Measurements from ENCODE around the gene DAPK1. TPM values are rescaled to one million over a fixed set of nuclear protein-coding genes. Genes with fewer than 3 reads are reported as not detected.

Gene DAPK1
- total and polyA plus RNA-seq, 2 experiments from 2014 or later: 44.4 to 62.3 TPM

DNA sequence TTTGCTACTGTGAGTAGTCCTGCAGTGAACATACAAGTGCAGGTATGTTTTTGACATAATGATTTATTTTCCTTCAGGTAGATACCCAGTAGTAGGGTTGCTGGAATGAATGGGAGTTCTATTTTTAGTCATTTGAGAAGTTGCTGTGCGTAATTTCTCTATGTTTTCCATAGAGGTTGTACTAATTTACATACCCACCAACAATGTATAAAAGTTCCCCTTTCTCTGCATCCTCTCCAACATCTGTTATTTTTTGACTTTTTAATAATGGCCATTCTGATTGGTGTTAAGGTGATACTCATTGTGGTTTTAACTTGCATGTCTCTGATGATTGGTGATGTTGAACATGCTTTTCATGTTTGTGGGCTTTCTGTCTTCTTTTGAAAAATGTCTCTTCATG lies 163.6 kb downstream of the DAPK1 start:
- no peak overlapping the region for H3K4me2 ChIP-seq
- H4K20me1 ChIP-seq (ENCODE audit: insufficient read depth, poor library complexity, severe bottlenecking): no peaks in the 10 kb centered on the region
- H3K27me3 ChIP-seq: no peaks in the 10 kb centered on the region
- TF ChIP-seq, protein P1, sequence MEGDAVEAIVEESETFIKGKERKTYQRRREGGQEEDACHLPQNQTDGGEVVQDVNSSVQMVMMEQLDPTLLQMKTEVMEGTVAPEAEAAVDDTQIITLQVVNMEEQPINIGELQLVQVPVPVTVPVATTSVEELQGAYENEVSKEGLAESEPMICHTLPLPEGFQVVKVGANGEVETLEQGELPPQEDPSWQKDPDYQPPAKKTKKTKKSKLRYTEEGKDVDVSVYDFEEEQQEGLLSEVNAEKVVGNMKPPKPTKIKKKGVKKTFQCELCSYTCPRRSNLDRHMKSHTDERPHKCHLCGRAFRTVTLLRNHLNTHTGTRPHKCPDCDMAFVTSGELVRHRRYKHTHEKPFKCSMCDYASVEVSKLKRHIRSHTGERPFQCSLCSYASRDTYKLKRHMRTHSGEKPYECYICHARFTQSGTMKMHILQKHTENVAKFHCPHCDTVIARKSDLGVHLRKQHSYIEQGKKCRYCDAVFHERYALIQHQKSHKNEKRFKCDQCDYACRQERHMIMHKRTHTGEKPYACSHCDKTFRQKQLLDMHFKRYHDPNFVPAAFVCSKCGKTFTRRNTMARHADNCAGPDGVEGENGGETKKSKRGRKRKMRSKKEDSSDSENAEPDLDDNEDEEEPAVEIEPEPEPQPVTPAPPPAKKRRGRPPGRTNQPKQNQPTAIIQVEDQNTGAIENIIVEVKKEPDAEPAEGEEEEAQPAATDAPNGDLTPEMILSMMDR (IDR thresholded peaks at IDR 0.05; ENCODE audit: poor library complexity): no peak
- TF ChIP-seq EZH2 (IDR thresholded peaks at IDR 0.05; ENCODE audit: borderline replicate concordance) (no peak), EZH2phosphoT487 (IDR thresholded peaks at IDR 0.05; ENCODE audit: low read depth, severe bottlenecking, unreplicated experiment) (no peak)
- no peaks in the 10 kb centered on the region for H3K79me2 ChIP-seq
- no peaks in the 10 kb centered on the region for H3K9me3 ChIP-seq (ENCODE audit: low read depth)
- WGBS (ENCODE audit: low lambda C conversion rate, missing lambda C conversion rate): 96% methylated on average over 1 of the region's 1 CpG
- H3K9me2 ChIP-seq (replicated peaks; ENCODE audit: insufficient read depth): no peaks in the 10 kb centered on the region
- no peak overlapping the region for H2AFZ ChIP-seq
- no peak for DNase-seq (ENCODE audit: low spot score)
- H3K4me3 ChIP-seq: no peak overlapping the region
- H3K36me3 ChIP-seq (replicated peaks; ENCODE audit: insufficient read depth, low read depth): no peaks in the 10 kb centered on the region
- no peaks in the 10 kb centered on the region for H3K4me1 ChIP-seq (ENCODE audit: insufficient read depth)
- H3K27ac ChIP-seq: no peak overlapping the region

DNA sequence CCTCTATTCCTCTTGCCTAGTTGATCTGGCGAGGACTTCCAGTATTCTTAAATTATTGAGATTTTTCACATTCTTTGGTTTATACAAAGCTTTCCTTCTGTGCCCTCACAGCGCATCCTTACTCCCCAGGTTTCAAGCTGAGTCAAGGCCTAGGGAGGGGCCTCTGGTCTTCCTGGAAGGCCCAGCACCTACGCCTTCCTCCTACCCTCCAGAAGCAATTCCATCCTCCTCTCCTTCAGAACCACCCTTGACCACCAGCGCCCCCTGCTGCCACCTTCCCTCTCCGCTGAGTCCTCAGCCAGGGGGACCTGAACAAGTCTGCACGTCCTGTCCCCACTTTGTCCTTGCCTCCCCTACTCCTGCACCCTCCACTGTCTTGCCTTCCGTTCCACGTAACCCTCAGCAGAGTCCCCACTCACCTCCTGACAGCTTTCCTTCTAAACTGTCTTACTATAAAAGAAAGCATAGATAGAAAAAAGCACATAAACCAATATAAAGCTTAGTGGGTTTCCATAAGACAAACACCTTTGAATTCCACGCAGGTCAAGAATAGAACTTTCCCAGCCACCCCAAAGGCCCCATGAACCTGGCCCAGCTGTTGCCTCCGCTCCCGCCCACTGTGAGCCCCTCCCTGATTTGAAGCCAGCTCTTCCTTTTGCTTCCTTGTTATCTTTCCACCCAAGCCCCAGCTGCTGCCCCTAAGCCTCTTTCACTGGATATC lies 165.3 kb downstream of the DAPK1 start:
- Histone ChIP-seq H3K9me3 (ENCODE audit: low read depth) (no peaks in the 10 kb centered on the region), H3K4me2 (no peak overlapping the region)
- no peak for TF ChIP-seq EZH2 (IDR thresholded peaks at IDR 0.05; ENCODE audit: borderline replicate concordance)
- TF ChIP-seq, protein P1 (IDR thresholded peaks at IDR 0.05; ENCODE audit: poor library complexity): peak; percentile 73

DNA sequence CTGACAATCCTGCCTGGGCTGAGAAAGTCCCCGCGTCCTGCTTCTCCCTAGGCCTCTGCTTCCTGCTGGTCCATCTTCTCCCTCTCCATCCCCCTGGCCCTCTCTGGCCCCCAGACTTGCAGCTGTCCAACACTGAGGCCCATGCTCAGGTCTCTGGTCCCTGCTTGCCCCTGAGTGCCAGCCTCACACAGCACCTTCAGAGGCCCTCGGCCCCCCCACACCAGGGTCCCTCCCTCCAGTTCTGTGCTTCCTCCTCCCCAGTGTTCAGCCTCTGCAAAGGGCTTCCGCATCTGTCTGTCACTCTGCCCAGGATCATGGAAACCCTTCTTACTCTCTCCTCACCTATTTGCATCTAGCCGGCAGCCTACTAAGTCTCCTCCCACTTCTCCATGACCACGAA lies 165.9 kb downstream of the DAPK1 start:
- Histone ChIP-seq H2AFZ (no peak overlapping the region), H3K79me2 (no peaks in the 10 kb centered on the region), H3K27me3 (no peaks in the 10 kb centered on the region), H3K4me3 (no peak overlapping the region), H3K27ac (no peak overlapping the region), H3K9me2 (replicated peaks; ENCODE audit: insufficient read depth) (no peaks in the 10 kb centered on the region), H3K36me3 (replicated peaks; ENCODE audit: insufficient read depth, low read depth) (no peaks in the 10 kb centered on the region), H3K4me2 (no peak overlapping the region), H3K9me3 (ENCODE audit: low read depth) (no peaks in the 10 kb centered on the region), H3K4me1 (ENCODE audit: insufficient read depth) (no peaks in the 10 kb centered on the region), H4K20me1 (ENCODE audit: insufficient read depth, poor library complexity, severe bottlenecking) (no peaks in the 10 kb centered on the region)
- TF ChIP-seq EZH2 (IDR thresholded peaks at IDR 0.05; ENCODE audit: borderline replicate concordance): no peak
- TF ChIP-seq, protein P1 (IDR thresholded peaks at IDR 0.05; ENCODE audit: poor library complexity): no peak
- TF ChIP-seq EZH2phosphoT487 (IDR thresholded peaks at IDR 0.05; ENCODE audit: low read depth, severe bottlenecking, unreplicated experiment): no peak
- 91% methylated on average over 5 of the region's 6 CpGs for WGBS (ENCODE audit: low lambda C conversion rate, missing lambda C conversion rate)
- DNase-seq (ENCODE audit: low spot score): no peak

More for the DNA sequence above, 165.3 kb downstream of the DAPK1 start:
- Histone ChIP-seq H4K20me1 (ENCODE audit: insufficient read depth, poor library complexity, severe bottlenecking) (no peaks in the 10 kb centered on the region), H3K27me3 (no peaks in the 10 kb centered on the region), H3K36me3 (replicated peaks; ENCODE audit: insufficient read depth, low read depth) (no peaks in the 10 kb centered on the region), H3K79me2 (no peaks in the 10 kb centered on the region), H3K4me3 (no peak overlapping the region), H3K9me2 (replicated peaks; ENCODE audit: insufficient read depth) (no peaks in the 10 kb centered on the region), H2AFZ (no peak overlapping the region), H3K27ac (no peak overlapping the region), H3K4me1 (ENCODE audit: insufficient read depth) (no peaks in the 10 kb centered on the region)
- 74% methylated on average over 11 of the region's 11 CpGs for WGBS (ENCODE audit: low lambda C conversion rate, missing lambda C conversion rate)
- DNase-seq (ENCODE audit: low spot score): peak; percentile 82
